ENCODE data around the gene ITFG2. TPM values are rescaled to one million over a fixed set of nuclear protein-coding genes. Genes with fewer than 3 reads are reported as not detected.

ITFG2 gene
- total RNA-seq, 1 donor from 2014 or later, result 12.0 TPM

DNA sequence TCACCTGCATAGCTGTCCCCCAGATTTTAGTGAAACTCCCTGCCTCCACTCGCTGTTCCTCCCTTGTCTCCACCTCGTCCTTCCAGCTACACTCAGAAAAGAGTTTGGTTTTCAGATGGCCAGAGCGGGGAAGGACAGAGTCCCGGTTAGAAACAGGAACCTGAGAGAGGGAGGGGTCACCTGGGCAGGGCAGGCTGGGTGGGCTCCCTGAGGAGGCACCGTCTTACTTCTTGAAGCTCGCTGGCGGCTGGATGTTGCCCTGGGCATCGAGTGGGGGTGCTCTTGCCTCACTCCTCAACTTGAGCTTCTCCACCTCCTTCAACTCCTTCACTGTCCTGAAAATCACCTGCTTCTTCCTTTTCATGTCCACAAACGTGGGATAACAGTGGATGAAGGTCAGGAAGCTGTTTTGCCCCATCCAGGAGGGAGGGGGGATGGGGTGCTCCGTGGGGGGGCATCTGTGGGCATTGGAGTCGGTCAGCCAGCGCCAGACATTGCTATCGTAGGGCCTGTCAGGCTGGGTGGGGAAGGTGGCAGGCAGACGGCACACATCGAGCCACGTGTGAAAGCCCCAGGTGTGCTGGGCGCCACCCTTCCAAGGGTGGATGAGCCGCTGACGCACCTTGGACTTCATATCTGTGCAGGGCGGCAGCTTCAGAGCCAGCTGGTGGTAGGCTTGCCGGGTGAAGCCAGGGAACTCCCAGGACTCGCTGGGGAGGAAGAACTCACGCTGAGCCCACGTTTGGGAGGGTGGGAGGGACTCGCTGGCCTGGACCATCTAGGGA, 42.4 kb downstream of the ITFG2 start:
- H3F3A ChIP-seq (ENCODE audit: low read depth), result peaks cover 28% of the 10 kb centered on the region
- no peaks in the 10 kb centered on the region for H3K9me3 Mint-ChIP-seq
- H3K27me3 ChIP-seq, result peaks cover 5% of the 10 kb centered on the region
- no peaks in the 10 kb centered on the region for H3K9me3 ChIP-seq (ENCODE audit: low read depth)
- no peaks in the 10 kb centered on the region for H3K79me2 ChIP-seq (ENCODE audit: low read depth)
- H3K4me3 Mint-ChIP-seq, result no peak overlapping the region
- TF ChIP-seq EZH2 (IDR thresholded peaks at IDR 0.05), result no peak
- TF ChIP-seq EZH2phosphoT487 (IDR thresholded peaks at IDR 0.05), result no peak
- TF ChIP-seq, protein P1, sequence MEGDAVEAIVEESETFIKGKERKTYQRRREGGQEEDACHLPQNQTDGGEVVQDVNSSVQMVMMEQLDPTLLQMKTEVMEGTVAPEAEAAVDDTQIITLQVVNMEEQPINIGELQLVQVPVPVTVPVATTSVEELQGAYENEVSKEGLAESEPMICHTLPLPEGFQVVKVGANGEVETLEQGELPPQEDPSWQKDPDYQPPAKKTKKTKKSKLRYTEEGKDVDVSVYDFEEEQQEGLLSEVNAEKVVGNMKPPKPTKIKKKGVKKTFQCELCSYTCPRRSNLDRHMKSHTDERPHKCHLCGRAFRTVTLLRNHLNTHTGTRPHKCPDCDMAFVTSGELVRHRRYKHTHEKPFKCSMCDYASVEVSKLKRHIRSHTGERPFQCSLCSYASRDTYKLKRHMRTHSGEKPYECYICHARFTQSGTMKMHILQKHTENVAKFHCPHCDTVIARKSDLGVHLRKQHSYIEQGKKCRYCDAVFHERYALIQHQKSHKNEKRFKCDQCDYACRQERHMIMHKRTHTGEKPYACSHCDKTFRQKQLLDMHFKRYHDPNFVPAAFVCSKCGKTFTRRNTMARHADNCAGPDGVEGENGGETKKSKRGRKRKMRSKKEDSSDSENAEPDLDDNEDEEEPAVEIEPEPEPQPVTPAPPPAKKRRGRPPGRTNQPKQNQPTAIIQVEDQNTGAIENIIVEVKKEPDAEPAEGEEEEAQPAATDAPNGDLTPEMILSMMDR (IDR thresholded peaks at IDR 0.05), result no peak
- DNase-seq (ENCODE audit: low spot score), result no peak
- no peak overlapping the region for H3K27ac Mint-ChIP-seq
- peaks cover 14% of the 10 kb centered on the region for H3K36me3 Mint-ChIP-seq
- H3K27ac ChIP-seq, result no peak overlapping the region
- no peak overlapping the region for H3K4me2 ChIP-seq
- H3K9ac ChIP-seq, result no peak overlapping the region
- H3K4me3 ChIP-seq, result no peak overlapping the region
- peaks cover 22% of the 10 kb centered on the region for H3K4me1 Mint-ChIP-seq
- peaks cover 5% of the 10 kb centered on the region for H3K36me3 ChIP-seq
- H3K27me3 Mint-ChIP-seq (ENCODE audit: insufficient read depth, low read depth), result peaks cover 11% of the 10 kb centered on the region
- H3K4me1 ChIP-seq, result peaks cover 25% of the 10 kb centered on the region
- peaks cover 25% of the 10 kb centered on the region for H4K20me1 ChIP-seq (ENCODE audit: low read depth)
- H2AFZ ChIP-seq (replicated peaks), result no peak overlapping the region

DNA sequence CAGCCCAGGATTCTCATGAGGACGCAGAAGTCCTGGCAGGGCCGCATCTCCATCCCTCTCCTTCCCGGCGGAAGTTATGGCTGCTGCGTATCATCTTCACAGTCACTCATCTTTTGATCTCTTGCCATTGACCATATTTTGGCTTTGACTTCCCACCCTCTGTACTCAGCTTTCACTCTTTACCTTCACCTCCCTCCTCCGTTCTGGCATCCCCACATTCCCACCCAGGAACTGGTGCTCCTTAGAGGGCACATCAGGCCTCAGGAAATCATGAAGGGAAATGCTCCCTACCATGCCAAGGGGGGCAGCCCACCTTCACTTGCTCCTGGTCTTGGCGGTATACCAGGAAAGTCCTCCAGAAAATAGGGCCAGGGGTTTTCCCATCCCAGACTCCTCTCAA, 43.1 kb downstream of the ITFG2 start:
- Mint-ChIP-seq H3K9me3 (no peaks in the 10 kb centered on the region), H3K27me3 (ENCODE audit: insufficient read depth, low read depth) (peaks cover 11% of the 10 kb centered on the region), H3K27ac (no peak overlapping the region), H3K4me1 (peaks cover 20% of the 10 kb centered on the region), H3K36me3 (peaks cover 20% of the 10 kb centered on the region), H3K4me3 (no peak overlapping the region)
- peaks cover 25% of the 10 kb centered on the region for H4K20me1 ChIP-seq (ENCODE audit: low read depth)
- H3K27me3 ChIP-seq, result peaks cover 5% of the 10 kb centered on the region
- no peak overlapping the region for H3K27ac ChIP-seq
- no peak overlapping the region for H2AFZ ChIP-seq (replicated peaks)
- H3K4me1 ChIP-seq, result peaks cover 25% of the 10 kb centered on the region
- H3K4me2 ChIP-seq, result no peak overlapping the region
- H3K9ac ChIP-seq, result no peak overlapping the region
- H3K36me3 ChIP-seq, result peaks cover 8% of the 10 kb centered on the region
- peaks cover 35% of the 10 kb centered on the region for H3F3A ChIP-seq (ENCODE audit: low read depth)
- DNase-seq (ENCODE audit: low spot score), result no peak
- no peaks in the 10 kb centered on the region for H3K79me2 ChIP-seq (ENCODE audit: low read depth)
- no peak for TF ChIP-seq EZH2 (IDR thresholded peaks at IDR 0.05)
- no peak overlapping the region for H3K4me3 ChIP-seq
- no peaks in the 10 kb centered on the region for H3K9me3 ChIP-seq (ENCODE audit: low read depth)

DNA sequence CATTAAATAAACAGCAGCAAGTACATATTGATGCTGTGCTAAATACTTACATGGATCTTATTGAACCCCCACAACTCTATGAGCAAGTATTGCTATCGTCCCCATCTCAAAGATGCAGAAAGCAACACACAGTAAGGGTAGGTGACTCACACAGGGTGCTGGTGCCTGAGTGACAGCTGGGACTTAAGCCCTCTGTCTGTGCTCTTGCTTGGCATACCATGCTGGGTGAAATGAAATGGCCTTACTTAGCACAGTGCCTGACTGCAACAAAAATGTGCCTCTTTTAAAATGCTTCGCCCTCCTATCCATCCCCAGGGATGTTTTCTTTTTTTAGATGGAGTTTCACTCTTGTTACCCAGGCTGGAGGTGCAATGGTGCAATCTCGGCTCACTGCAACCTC, 43.6 kb downstream of the ITFG2 start:
- no peak for DNase-seq (ENCODE audit: low spot score)
- Histone ChIP-seq H3K27me3 (peaks cover 5% of the 10 kb centered on the region), H3K79me2 (ENCODE audit: low read depth) (no peaks in the 10 kb centered on the region), H2AFZ (replicated peaks) (no peak overlapping the region), H3K4me2 (no peak overlapping the region), H3K27ac (no peak overlapping the region), H3K4me1 (peaks cover 25% of the 10 kb centered on the region), H3K36me3 (peaks cover 9% of the 10 kb centered on the region), H4K20me1 (ENCODE audit: low read depth) (peaks cover 25% of the 10 kb centered on the region), H3K9ac (no peak overlapping the region), H3K4me3 (no peak overlapping the region), H3K9me3 (ENCODE audit: low read depth) (no peaks in the 10 kb centered on the region), H3F3A (ENCODE audit: low read depth) (peaks cover 36% of the 10 kb centered on the region)
- no peak overlapping the region for H3K4me3 Mint-ChIP-seq
- H3K36me3 Mint-ChIP-seq, result peaks cover 20% of the 10 kb centered on the region
- peaks cover 11% of the 10 kb centered on the region for H3K27me3 Mint-ChIP-seq (ENCODE audit: insufficient read depth, low read depth)
- no peak overlapping the region for H3K27ac Mint-ChIP-seq
- H3K4me1 Mint-ChIP-seq, result peaks cover 20% of the 10 kb centered on the region
- TF ChIP-seq, protein P1 (IDR thresholded peaks at IDR 0.05), result no peak
- TF ChIP-seq EZH2 (IDR thresholded peaks at IDR 0.05), result no peak
- TF ChIP-seq EZH2phosphoT487 (IDR thresholded peaks at IDR 0.05), result no peak
- H3K9me3 Mint-ChIP-seq, result no peaks in the 10 kb centered on the region

DNA sequence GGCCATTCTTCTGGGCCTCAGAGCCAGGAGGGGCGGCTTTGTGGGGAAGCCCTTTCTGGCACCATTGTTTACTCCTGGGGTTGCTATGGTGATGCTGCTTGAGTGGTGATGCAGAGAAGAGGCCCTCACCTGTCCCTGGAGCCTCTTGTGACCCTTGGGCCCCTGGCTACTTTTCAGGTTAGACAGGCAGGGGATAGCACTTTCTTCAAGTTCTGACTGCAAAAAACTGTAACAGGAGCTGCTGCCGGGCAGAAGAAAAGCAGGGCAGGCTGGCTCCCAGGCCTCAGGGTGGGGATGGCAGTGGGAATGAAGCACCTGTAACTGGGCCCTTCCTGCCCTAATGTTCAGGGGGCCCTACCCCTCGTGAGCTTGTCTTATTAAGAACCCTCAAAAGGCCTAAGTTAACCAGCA, 44.6 kb downstream of the ITFG2 start, which contains the start of gene TEX52:
TEX52 (minus strand) TSS at position 19 of the 411 bp plus-strand sequence; CDS start at position 6, 13 bp downstream.
- H3K9me3 ChIP-seq (ENCODE audit: low read depth), result no peaks in the 10 kb centered on the region
- H3K79me2 ChIP-seq (ENCODE audit: low read depth), result no peaks in the 10 kb centered on the region
- H3K36me3 ChIP-seq, result peaks cover 15% of the 10 kb centered on the region
- H3K27me3 ChIP-seq, result peaks cover 5% of the 10 kb centered on the region
- H3F3A ChIP-seq (ENCODE audit: low read depth), result peaks cover 36% of the 10 kb centered on the region
- no peak within 1 kb of the TSS for H2AFZ ChIP-seq (replicated peaks)
- no peak within 1 kb of the TSS for H3K27ac ChIP-seq
- Mint-ChIP-seq H3K4me3 (peak within 1 kb of the TSS; percentile 41), H3K36me3 (peaks cover 24% of the 10 kb centered on the region), H3K27ac (peak within 1 kb of the TSS; percentile 78), H3K9me3 (no peaks in the 10 kb centered on the region), H3K27me3 (ENCODE audit: insufficient read depth, low read depth) (peaks cover 11% of the 10 kb centered on the region), H3K4me1 (peaks cover 20% of the 10 kb centered on the region)
- DNase-seq (ENCODE audit: low spot score), result peak; percentile 84
- TF ChIP-seq, protein P1 (IDR thresholded peaks at IDR 0.05), result no peak
- TF ChIP-seq EZH2phosphoT487 (IDR thresholded peaks at IDR 0.05) (no peak), EZH2 (IDR thresholded peaks at IDR 0.05) (no peak)
- H3K4me3 ChIP-seq, result no peak within 1 kb of the TSS
- H4K20me1 ChIP-seq (ENCODE audit: low read depth), result peaks cover 25% of the 10 kb centered on the region
- no peak within 1 kb of the TSS for H3K9ac ChIP-seq
- H3K4me2 ChIP-seq, result peak within 1 kb of the TSS; percentile 27
- H3K4me1 ChIP-seq, result peaks cover 25% of the 10 kb centered on the region
